GM12892 (cell line): ENCODE results near the gene ATG16L1.
"Not testable (repeated sequence)": the region's sequence is repeated elsewhere in the genome, so short reads cannot be mapped to it uniquely, and the experiment has no call there.

ENCODE experiments used
- DNase-seq: peaks from one replicate; pipeline ENCODE4 v3.0.0; 2011; ENCODE audit not compliant: insufficient read length
- FAIRE-seq: peaks from 2 replicates; lab custom pipeline; 2011; peaks lifted over from hg19 to GRCh38; lab: Jason Lieb, UNC
- POLR2A ChIP-seq: IDR thresholded peaks from 2 replicates; pipeline ENCODE4 v1.6.1; 2011; ENCODE audit warnings: low read depth, low read length, control low read depth
- POLR2AphosphoS5 ChIP-seq: IDR thresholded peaks from 2 replicates; pipeline ENCODE4 v1.6.1; 2011; ENCODE audit warnings: low read depth, low read length, control low read depth
- TAF1 ChIP-seq: IDR thresholded peaks from 2 replicates; pipeline ENCODE4 v1.6.1; 2011; ENCODE audit warnings: low read depth, mild to moderate bottlenecking, control low read depth, low read length, borderline replicate concordance

Gene ATG16L1

DNA sequence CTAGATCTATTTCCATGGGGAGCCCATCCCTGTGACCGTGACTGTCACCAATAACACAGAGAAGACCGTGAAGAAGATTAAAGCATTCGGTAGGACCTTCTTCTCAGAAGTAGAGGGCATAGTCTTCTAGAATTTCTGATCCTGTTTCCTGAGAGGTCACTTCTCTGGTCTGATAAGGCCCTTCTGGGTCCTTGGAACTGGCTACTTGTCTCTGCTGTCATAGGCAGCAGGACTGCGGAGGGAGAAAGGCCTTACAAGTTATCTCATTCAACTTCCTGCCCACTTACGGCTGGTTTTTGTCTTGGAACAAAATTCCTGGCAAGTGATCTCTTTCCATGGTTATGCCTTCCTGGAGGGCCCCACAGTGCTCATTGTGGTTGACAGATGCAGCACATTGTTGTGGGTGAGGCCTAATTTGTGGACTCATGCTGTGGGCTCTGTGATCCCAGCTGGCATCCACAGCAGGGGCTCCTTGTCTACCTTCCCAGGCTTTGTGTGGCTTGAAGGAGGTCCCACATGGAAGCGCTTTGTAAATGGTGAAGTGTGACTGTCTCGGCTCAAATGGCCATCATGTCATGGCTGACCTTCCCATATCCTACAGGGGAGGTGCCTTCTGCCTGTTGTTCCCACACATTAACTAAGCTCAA is 78.1 kb downstream of the ATG16L1 start:
- DNase-seq, result no peak
- no peak for FAIRE-seq
- no peak for TF ChIP-seq POLR2A
- no peak for TF ChIP-seq POLR2AphosphoS5
- TF ChIP-seq TAF1, result no peak

- FAIRE-seq, result peak; percentile 98
- TF ChIP-seq POLR2AphosphoS5 (peak; percentile 14; the same call in 1 of the 2 replicates), TAF1 (no peak), POLR2A (peak; percentile 42; the same call in 1 of the 2 replicates)
- peak; percentile 48 for DNase-seq
Observed at GRCh38 chr2:233331536-233331935, 80.1 kb downstream of the ATG16L1 start.

GRCh38 chr2:233332125-233332524 is 80.7 kb downstream of the ATG16L1 start:
- no peak for DNase-seq
- TF ChIP-seq POLR2AphosphoS5, result no peak
- TF ChIP-seq TAF1, result no peak
- no peak for TF ChIP-seq POLR2A
- FAIRE-seq, result no peak

GRCh38 chr2:233334915-233335314 is 83.4 kb downstream of the ATG16L1 start:
- TF ChIP-seq POLR2AphosphoS5 (no peak), TAF1 (no peak), POLR2A (no peak)
- FAIRE-seq (no peak), DNase-seq (no peak)

DNA sequence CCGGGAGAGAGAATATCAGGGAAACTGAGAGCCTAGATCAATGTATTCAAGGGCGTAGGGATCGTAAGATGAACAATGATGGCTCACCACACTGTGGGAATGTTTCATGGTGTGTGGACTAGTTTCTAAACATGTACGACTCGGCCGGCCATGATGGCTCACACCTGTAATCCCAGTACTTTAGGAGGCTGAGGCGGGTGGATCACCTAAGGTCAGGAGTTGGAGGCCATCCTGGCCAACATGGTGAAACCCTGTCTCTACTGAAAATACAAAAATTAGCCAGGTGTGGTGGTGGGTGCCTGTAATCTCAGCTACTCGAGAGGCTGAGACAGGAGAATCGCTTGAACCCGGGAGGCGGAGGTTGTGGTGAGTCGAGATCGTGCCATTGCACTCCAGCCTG is 84.6 kb downstream of the ATG16L1 start:
- DNase-seq, FAIRE-seq: not testable (repeated sequence)

DNA sequence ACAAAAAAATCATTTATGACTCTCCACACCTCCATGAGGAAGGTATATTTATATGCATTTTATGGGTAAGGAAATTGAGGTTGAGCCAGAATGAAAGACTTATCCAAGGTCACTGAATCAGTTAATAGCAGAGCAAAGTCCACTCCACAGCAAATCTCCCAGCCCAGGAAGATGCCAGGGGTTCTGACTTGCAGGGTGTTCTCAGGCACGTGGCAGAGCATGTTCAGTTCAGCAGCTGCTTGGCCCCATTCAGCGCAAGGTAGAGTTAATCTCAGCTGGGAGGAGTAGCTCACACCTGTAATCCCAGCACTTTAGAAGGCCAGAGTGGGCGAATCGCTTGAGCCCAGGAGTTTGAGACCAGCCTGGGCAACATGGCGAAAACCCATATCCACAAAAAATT is 85.1 kb downstream of the ATG16L1 start:
- TF ChIP-seq POLR2A (no peak), POLR2AphosphoS5 (no peak), TAF1 (no peak)
- FAIRE-seq, result no peak
- no peak for DNase-seq

DNA sequence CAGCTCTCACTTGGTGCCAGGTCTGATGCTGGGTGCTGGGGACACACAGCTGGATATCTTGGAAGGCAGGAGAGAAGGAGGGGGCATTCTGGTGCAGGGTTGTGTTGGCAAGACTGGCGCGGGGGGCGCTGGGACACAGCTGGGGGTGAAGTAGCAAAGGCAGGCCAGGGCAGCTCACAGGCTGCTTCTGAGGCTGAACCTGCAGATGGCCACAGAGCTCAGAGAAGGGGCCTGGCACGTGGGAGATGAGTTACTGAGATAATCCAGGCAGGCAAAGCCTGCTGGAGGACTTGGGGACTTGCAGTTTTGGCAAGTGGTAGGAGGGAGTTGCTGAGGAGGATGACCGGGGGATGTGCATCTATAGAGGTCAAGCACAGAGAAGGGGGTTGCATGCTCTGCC is 86.6 kb downstream of the ATG16L1 start:
- DNase-seq (no peak), FAIRE-seq (no peak)
- TF ChIP-seq POLR2AphosphoS5 (no peak), POLR2A (no peak), TAF1 (no peak)

- no peak for FAIRE-seq
- no peak for TF ChIP-seq TAF1
- no peak for TF ChIP-seq POLR2AphosphoS5
- TF ChIP-seq POLR2A, result no peak
- no peak for DNase-seq
Observed at GRCh38 chr2:233338812-233339368, 87.4 kb downstream of the ATG16L1 start.

- FAIRE-seq (no peak), DNase-seq (no peak)
- TF ChIP-seq TAF1 (no peak), POLR2AphosphoS5 (no peak), POLR2A (no peak)
Observed at GRCh38 chr2:233339427-233339826, 88.0 kb downstream of the ATG16L1 start.

- no peak for FAIRE-seq
- no peak for TF ChIP-seq TAF1
- no peak for TF ChIP-seq POLR2AphosphoS5
- TF ChIP-seq POLR2A, result no peak
- DNase-seq, result no peak
Observed at GRCh38 chr2:233341296-233341695, 89.8 kb downstream of the ATG16L1 start.

DNA sequence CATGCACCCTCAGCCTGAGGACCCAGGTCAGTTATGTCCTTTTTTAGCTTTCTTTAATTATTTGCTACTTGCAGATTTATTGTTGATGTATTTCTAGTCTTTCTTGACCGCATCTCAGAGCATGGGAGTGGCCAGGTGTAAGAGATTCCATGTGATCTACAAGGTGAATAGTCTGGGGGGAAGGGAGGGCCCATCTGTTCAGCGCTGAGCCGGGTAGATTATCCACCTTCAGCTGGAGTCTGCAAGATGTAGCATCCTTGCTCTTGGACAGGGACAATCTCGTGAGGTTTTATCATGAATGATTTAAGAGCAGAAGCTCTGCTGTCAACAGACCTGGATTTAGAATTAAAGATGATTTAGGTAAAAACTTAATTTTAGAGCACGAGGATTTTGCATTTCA is 90.8 kb downstream of the ATG16L1 start:
- DNase-seq, result no peak

DNA sequence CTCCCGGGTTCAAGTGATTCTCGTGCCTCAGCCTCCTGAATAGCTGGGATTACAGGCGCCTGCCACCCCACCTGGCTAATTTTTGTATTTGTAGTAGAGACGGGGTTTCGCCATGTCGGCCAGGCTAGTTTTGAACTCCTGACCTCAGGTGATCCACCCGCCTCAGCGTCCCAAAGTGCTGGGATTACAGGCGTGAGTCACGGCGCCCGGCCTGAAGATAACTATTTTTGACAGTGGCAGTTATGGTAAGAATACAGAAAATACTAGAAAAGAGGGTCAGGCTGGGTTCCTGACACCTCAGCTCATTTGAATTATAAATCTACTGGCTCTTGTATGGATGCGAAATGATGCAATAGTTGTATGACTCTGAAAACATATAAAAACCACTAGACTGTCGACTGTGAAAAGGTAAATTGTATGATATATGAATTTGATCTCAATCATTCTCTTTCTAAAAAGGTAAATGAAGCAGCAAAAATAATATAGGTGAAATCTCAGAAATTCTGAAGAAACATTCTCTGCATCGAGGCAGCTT is 91.8 kb downstream of the ATG16L1 start:
- TF ChIP-seq POLR2AphosphoS5 (no peak), TAF1 (no peak), POLR2A (no peak)
- DNase-seq, result no peak
- no peak for FAIRE-seq

More for the DNA sequence above, 90.8 kb downstream of the ATG16L1 start:
- TF ChIP-seq POLR2AphosphoS5 (no peak), POLR2A (no peak), TAF1 (no peak)
- no peak for FAIRE-seq
